Stimulated activated CD4-positive, alpha-beta T cell treated with anti-CD3 and anti-CD28 coated beads, Interleukin-12 subunit alpha, Interleukin-12 subunit beta, amount 100 ng/mL, for 48 hours (primary cell): Measurements from ENCODE around the gene NT5DC1.

ENCODE experiments used
- DNase-seq, 3 donors: peaks; one replicate each; pipeline ENCODE4 v3.0.0-alpha.2; 2020; ENCODE audit warnings: low read depth in 2 of 3, low spot score in 1 of 3

Gene NT5DC1

GRCh38 chr6:116133453-116133852 lies 32.8 kb downstream of the NT5DC1 start:
- DNase-seq = no peak

- no peak for DNase-seq
Observed at GRCh38 chr6:116136373-116136772, 35.7 kb downstream of the NT5DC1 start.

- peak in 1 of 3 donors; percentile 8 for DNase-seq
Observed at GRCh38 chr6:116136933-116137340, 36.3 kb downstream of the NT5DC1 start.

GRCh38 chr6:116139917-116140316 lies 39.3 kb downstream of the NT5DC1 start:
- DNase-seq = no peak

- DNase-seq = no peak
Observed at GRCh38 chr6:116144605-116145004, 44.0 kb downstream of the NT5DC1 start.

GRCh38 chr6:116145803-116146675 lies 45.4 kb downstream of the NT5DC1 start:
- no peak for DNase-seq

- DNase-seq = no peak
Observed at GRCh38 chr6:116152620-116153019, 52.0 kb downstream of the NT5DC1 start.

GRCh38 chr6:116154887-116155286 lies 54.2 kb downstream of the NT5DC1 start:
- no peak for DNase-seq

- no peak for DNase-seq
Observed at GRCh38 chr6:116156405-116157326, 56.0 kb downstream of the NT5DC1 start.

GRCh38 chr6:116157391-116157790 lies 56.7 kb downstream of the NT5DC1 start:
- no peak for DNase-seq

- DNase-seq = no peak
Observed at GRCh38 chr6:116158641-116159040, 58.0 kb downstream of the NT5DC1 start.

- no peak for DNase-seq
Observed at GRCh38 chr6:116159782-116160524, 59.3 kb downstream of the NT5DC1 start.

- no peak for DNase-seq
Observed at GRCh38 chr6:116165596-116165995, 64.9 kb downstream of the NT5DC1 start.

- no peak for DNase-seq
Observed at GRCh38 chr6:116166369-116166768, 65.7 kb downstream of the NT5DC1 start.

- DNase-seq = no peak
Observed at GRCh38 chr6:116168148-116168547, 67.5 kb downstream of the NT5DC1 start.

GRCh38 chr6:116169880-116170279 lies 69.2 kb downstream of the NT5DC1 start:
- DNase-seq = no peak

- DNase-seq = no peak
Observed at GRCh38 chr6:116170358-116171057, 69.9 kb downstream of the NT5DC1 start.

GRCh38 chr6:116173928-116174327 lies 73.3 kb downstream of the NT5DC1 start:
- no peak for DNase-seq

GRCh38 chr6:116175344-116175743 lies 74.7 kb downstream of the NT5DC1 start:
- DNase-seq = no peak

- DNase-seq = no peak
Observed at GRCh38 chr6:116176596-116176995, 75.9 kb downstream of the NT5DC1 start.

- no peak for DNase-seq
Observed at GRCh38 chr6:116180375-116180774, 79.7 kb downstream of the NT5DC1 start.
